Stimulated activated CD4-positive, alpha-beta T cell treated with anti-CD3 and anti-CD28 coated beads, Interleukin-1b, Interleukin-23, amount 100 ng/mL, for 1 hour (primary cell): ENCODE results near the gene ATP5PD.
A peak's percentile ranks its signal among the peaks of the same experiment; 100 is the strongest.
"Not testable (repeated sequence)": the region's sequence is repeated elsewhere in the genome, so short reads cannot be mapped to it uniquely, and the experiment has no call there.

Experiments used
- DNase-seq, 2 donors: peaks; one replicate each; pipeline ENCODE4 v3.0.0-alpha.2; 2020; ENCODE audit warnings: low read depth in 2 of 2

Gene ATP5PD

DNA sequence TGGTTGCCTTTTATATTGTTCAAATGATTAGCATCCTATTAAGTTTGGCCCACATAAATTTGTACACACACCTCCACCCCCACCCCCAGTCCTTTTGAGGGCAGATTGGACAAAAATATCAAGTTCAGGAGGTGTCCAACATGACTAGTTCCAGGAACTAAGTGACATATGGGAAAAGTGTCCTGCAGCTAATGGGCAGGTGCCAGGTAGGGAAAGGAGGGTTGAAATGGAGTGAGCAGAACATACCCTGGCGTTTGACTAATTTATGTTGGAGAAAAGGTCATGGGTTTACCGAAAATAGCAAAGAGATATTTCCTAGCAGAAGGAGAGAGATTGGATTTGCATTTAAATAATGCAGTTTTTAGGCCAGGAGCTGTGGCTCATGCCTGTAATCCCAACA, 5.2 kb upstream of the ATP5PD start:
- no peak for DNase-seq

DNA sequence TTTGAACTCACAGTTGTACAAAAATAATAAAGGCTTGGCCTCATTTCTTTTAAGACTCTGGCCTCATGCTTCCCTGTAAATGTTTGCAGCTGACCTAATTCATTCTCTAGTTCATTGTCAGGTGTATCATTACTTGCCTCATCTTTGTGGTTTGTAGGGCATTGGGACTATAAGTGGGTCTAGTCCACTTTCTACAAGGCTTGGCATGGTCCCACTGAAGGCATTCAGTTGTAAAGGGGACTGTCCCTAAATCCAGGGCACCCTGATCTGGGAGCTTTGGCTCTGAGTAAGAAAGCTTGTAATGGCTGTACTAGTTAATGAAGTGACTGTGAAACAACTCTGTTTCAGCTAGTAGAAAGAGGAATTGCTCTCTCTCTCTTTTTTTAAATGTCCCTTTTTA, 2.9 kb upstream of the ATP5PD start:
- DNase-seq = no peak

DNA sequence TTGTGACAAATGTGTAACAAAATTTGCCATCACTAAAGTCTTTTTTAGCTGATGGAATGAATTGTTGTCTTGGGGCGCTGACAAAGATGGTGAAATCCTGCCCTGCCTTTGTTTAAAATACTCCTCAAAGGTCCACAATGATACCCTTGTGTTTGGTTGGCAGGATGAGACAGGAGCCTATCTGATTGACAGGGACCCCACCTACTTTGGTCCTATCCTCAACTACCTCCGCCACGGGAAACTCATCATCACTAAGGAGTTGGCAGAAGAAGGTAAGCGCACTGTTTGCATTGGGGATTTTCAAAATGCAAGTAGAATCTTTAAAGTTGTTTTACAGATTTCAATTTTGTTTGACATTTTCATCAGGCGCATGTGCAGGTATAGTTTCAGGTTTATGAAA, 2.3 kb upstream of the ATP5PD start:
- DNase-seq = no peak

DNA sequence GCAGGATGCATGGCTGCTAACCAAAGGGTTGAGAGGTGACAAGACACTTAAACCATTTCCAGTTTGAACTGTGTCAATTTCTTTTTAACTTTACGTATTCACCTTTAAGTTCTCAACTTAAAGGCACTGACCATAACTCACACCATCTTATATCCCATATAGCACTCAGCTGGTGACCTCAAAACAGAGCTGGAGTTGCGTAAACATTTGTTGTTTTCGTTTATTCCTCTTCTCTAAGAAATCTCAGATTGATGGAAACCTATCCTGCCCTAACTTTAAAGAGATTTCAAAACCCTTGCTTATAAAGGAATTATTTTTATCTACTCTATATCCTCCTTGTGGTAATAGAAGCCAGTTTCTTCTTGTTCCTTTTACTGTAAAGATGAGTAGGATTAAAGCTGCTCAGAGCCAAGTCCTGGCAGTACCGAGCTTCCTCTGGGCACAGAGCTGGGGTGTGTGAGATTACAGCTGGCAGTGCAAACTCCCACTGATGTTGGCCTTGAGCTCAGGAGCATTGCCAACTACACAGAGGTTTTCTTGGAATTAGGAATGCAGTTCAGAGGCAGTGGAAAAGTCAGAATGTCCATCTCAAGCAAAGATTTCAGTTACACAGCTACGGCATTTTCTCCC, 1.6 kb upstream of the ATP5PD start:
- DNase-seq = no peak

DNA sequence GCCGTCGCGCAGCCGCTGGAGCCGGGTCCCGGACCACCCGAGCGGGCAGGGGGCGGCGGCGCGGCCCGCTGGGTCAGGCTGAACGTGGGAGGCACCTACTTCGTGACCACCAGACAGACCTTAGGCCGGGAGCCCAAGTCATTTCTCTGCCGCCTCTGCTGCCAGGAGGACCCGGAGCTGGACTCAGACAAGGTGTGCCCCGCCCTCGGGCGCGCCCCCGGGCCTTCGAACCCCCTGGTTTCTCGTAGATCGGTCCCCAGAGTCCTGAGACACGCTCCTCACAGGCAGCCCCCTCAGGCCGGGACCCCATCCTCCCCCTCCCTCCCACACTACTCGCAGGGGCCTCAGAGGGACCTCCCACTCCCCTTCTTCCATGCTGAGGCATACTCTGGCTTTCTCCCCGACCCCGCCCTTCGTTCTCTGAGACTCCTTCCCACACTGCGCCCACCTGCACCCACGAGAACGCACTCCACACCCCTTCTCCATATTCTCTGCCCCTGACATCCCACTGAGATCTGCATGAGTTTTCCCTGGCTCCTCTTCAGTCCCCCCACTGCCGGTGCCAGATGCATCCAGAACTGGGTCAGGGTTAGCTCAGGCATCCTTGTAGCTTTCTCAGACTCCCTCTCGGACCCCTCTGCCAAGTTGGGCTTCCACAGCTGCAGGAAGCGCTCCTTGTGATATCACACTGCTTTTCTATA, 779 bp upstream of the ATP5PD start:
- DNase-seq = no peak

DNA sequence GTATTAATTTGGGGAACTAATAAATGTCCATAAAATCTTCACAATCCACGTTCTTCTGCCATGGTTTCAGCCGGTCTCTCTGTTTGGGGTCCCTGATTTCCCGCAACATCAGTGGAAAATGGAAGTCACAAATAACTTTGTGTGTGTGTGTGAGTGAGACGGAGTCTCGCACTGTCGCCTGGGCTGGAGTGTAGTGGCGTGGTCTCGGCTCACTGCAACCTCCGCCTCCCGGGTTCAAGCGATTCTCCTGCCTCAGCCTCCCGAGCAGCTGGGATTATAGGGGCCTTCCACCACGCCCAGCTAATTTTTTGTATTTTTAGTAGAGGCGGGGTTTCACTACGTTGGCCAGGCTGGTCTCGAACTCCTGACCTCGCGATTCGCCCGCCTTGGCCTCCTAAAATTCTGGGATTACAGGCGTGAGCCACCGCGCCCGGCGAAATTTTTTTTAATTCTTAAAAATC, 793 bp downstream of the ATP5PD start:
- DNase-seq = not testable (repeated sequence)

DNA sequence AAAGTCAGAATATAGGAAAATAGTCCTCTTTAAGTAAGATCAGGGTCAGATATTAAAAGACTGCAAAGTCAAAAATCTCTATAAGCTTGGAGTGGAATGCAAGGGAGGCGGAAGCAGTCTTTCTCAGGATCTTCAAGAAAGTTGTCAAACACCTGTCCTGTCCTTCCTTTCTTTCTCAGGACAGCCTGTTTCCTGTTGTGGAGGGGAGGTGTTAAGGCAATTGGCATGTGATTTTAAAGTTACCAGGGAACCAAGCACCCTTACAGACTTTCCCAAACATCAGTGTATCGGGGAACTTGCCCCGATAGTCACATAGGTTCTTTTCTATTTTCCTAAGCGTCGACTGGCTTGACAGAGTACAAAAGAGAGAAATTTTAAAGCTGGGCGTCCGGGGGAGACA, 2.1 kb downstream of the ATP5PD start:
- DNase-seq = no peak

DNA sequence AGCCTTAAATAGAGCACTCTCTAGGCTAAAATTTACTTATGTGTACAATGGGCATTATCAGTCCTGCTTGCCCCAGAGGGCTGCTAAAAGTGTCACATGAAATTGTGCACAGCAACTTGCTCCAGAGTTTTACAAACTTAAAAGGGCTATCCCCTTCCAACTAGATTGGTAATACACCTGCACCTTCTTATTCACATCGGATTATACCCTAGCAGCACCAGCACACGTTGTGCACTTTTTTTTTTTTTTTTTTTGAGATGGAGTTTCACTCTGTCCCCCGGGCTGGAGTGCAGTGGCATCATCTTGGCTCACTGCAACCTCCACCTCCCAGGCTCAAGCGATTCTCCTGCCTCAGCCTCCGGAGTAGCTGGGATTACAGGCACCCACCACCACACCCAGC, 3.0 kb downstream of the ATP5PD start:
- not testable (repeated sequence) for DNase-seq

DNA sequence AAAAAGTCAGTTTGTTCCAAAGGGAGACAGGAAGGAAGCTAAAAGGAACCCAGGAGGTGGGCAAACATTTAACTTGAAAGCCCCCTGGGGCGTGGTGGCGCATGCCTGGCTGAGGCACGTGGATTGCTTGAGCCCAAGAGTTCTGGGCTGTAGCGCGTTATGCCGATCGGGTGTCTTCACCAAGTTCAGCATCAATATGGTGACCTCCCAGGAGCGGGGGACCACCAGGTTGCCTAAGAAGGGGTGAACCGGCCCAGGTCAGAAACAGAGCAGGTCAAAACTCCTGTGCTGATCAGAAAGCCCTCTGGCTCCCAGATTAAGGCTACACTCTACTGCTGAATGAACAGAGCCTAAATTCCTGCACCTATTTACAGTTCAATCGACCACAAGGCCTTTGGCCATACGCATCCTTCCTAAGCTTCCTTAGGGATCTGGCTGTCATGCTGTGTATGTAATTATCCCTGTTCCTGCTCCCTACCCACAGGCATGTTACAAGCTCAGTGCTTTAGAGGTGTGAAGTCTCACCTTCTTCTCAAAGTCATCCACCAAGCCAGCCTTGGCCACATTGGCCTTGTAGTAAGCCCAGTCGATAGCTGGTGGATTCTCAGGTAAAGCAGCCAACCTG, 5.0 kb downstream of the ATP5PD start:
- DNase-seq = no peak

DNA sequence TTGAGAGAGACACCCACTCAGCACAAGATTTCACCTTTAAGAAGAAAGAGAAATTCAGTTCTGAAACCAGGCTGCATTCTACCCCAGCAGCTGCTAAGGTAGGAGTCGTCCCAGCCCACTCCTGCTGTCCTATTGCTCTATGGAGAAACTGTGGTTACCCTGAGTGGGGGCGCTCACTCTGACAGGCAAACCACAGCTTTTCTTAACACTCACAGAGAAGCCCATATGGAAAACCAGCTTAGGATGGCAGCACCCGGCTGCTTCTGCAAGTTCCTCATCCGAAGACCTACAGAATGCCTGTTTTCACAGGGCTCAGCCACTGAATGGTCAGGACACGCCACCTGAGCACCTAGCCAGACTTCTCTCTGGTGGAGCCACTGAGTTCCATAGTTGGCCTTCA, 7.5 kb downstream of the ATP5PD start:
- no peak for DNase-seq

DNA sequence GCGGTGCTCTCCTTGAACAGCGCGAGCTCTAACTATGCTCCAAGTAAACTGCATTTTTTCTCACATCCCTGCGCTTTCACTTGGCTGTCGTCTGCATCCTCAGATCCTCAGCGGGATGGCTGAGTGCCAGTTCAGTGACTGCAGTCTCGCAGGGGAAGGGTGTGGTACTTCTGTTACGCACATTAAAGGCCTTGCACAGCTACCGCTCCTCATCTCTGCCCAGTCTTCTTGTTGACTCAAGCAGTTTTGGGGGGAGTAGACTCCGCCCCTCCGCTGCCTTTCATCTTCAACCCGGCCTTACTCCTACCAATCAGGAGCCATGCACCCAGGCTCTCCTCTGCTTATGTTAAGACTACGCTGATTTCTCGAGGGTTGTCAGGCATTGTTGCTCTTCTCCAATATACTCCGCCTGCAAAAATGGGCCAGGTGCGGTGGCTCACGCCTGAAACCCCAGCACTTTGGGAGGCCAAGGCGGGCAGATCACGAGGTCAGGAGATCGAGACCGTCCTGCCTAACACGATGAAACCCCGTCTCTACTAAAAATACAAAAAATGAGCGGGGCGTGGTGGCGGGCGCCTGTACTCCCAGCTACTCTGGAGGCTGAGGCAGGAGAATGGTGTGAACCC, 10.0 kb downstream of the ATP5PD start:
- DNase-seq = peak; percentile 39 to 83

DNA sequence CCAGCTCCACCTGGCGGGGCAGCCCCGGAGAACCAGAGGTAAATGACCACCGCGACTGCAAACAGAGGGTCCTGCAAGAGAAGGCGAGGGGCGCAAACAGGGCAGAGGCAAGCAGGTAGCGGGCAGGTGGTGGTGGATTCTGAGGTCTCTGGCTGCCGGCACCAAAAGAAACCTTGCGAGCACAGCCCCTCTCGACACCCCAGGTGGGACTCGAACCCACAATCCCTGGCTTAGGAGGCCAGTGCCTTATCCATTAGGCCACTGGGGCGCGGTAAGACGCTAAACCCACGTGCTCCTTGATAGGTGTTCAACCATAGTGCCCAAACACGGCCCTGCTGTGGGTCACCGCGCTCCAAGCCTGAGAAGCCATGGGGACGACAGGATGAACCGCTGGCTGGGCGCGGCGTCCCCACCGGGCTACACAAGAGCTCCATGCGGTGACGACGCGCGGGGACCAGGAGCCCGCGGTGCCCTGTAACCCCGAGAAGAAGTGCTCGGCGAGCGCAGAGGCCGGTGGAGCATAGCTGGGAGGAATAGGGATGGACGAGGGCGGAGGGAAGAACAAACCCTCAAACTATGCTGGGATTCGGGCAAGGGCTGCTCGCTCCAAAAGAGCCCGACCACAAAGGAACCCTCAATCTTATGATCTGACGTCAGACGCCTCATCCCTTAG, 12.4 kb downstream of the ATP5PD start:
- DNase-seq = peak; percentile 46 to 91

DNA sequence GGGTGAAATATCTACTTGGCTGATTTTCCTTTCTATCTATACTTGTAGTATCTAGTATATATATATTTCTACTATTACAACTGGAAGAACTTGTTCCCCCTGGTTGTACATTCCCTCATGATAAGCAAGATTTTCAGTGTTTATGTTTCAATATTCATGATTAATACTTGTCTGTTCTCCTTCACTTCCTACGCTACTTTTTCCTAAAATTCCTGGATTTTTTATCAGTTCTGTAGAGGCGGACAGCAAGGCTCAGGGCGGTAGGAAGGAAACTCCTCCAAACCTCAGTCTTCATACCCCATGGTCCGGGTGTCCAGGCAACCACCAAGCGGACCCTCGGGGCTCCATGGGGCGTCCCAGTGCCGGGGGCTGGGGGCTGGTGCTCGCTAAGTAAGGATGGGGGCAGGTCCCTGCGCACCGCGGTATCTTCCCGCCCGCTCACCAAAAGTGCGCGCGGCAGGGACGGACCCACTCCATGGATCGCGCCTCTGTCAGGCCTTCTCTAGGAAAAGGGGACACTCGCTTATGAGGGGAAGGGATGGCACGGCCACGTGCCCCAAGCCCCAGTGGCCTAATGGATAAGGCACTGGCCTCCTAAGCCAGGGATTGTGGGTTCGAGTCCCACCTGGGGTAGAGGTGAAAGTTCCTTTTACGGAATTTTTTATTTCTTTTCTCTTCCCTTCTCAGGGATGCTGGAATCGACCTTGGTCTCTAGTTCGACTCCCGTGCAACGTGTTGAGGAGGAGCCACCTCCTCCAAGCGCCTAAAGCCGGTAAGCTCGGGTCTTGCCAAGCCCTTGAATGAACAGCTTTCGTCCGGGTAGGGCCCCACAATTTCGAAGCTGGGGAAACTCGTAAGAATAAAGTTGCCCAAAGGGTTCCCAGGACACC, 13.2 kb downstream of the ATP5PD start:
- peak; percentile 59 to 93 for DNase-seq

DNA sequence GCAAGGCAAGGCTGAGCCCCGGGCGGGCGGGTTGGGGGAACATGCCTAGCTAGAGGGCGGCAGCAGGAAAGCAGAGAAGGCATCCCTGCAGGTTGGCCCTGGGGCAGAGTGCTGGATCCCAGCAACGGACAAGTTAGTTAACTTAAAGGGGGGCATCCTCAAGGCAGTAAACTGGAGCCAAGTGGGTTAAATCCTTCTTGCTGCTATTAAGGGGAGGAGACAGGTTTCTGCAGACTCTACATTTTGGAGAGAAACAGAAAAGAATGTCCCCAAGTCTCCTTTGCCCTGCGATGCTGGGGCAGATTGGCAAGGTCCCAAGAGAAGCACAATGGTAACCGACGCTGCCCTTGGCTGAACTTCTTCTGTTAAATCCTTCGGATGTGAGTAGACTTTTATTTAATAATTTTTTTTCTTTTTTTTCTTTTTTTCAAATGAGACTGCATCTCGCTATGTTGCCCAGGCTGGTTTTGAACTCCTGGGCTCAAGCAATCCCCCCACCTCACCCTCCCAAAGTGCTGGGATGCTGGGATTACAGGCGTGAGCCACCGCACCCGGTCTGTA, 14.0 kb downstream of the ATP5PD start:
- no peak for DNase-seq

DNA sequence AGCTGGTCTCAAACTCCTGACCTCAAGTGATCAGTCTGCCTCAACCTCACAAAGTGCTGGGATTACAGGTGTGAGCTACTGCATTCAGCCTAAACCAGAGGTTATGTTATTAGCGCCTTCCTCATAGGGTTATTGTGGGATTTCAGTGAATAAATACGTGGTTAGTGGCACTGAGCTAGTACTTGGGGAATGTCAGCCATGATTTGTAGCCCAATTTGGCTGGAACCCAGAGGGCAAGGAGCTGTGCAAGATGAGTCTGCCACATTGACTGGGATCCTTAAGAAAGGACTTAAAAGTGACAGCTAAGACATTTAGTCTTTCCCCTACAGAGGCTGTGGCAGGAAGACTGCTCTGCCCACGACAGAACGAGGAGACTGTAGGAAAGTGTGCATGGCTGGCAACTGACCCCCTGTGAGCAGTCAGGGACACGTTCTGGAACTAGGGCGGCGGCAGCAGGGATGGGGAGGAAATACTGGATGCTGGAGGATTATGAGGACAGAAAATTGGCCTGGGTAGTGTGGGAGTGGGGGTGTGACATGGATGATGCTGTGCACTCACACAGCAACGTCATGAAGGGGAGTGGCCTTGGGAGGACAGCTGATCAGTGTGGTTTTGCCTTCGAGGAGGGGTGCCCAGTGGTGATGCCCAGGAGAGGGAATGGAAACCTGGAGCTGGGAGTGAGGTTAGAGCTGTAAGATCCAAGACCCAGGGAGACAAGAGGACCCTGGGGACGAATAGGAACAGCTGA, 14.6 kb downstream of the ATP5PD start:
- DNase-seq = peak in 1 of 2 donors; percentile 32

DNA sequence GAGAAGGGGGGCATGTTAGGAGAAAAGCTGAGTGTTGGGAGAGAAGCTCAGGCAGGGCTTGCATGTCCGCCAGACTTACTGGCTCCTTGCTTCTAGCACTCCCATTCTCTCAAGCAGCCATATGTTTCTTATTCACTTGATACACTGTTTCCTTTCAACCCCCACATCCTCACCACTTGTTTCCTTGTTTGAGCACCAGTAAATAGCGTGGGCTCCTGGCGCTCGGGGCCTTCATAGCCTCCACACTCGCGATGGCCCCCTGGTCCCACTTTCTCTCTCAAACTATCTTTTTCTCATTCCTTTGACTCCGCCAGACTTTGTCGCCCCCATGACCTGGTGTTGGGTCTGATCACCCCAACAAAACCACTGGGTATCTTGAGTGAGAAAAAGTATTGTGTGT, 16.6 kb downstream of the ATP5PD start:
- DNase-seq = no peak

DNA sequence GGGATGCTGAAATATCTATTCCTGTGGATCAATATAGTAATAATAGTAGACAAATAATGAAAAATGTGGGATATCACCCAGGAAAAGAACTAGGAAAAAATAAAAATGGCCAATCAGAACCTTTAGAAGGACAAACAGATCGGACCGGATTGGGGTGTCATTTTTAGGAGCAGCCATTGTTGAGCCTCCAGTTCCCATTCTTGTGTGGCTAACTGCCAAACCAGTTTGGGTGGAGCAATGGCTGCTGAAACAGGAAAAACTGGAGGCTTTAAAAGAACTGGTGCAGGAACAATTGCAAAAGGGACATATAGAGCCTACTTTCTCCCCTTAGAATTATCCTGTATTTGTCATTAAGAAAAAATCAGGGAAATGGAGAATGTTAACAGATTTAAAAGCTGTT, 20.1 kb downstream of the ATP5PD start:
- not testable (repeated sequence) for DNase-seq

DNA sequence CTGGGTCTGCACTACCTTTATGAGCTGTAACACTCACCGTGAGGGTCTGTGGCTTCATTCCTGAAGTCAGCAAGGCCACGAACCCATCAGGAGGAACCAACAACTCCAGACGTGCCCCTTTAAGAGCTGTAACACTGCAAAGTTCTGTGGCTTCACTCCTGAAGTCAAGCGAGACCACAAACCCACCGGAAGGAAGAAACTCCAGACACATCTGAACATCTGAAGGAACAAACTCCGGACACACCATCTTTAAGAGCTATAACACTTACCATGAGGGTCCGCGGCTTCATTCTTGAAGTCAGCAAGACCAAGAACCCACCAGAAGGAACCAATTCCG, 21.4 kb downstream of the ATP5PD start:
- not testable (repeated sequence) for DNase-seq

DNA sequence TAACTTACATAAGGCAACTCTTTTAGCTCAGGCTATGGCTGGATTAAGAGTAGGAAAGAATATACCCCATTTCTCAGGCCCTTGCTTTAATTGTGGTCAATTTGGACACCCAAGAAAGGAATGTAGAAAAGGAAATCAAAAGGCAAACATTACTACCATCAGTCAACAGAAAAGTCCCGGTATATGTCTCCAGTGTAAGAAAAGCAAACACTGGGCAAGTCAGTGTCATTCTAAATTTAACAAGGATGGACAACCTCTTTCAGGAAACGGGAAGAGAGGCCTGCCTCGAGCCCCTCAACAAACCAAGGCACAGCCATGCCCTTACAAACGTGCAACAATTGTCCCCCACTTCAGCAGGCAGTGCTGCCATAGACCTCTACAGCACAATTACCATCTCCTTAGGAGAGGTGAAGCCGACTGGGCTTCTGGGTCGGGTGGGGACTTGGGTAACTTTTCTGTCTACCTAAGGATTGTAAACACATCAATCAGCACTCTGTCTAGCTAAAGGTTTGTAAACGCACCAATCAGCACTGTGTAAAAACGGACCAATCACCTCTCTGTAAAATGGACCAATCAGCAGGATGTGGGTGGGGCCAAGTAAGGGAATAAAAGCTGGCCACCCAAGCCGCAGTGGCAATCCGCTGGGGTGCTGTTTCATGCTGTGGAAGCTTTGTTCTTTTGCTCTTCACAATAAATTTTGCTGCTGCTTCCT, 21.9 kb downstream of the ATP5PD start:
- no peak for DNase-seq
